Omental fat pad (tissue), 4 donors: ENCODE data around the gene CCL20. TPM values are rescaled to one million over a fixed set of nuclear protein-coding genes. Genes with fewer than 3 reads are reported as not detected.
"Not testable (repeated sequence)": the region's sequence is repeated elsewhere in the genome, so short reads cannot be mapped to it uniquely, and the experiment has no call there.

Experiments used
- ATAC-seq: fragments of 150-250 bp; one replicate; pipeline ENCODE4 v1.9.1; 2016; ENCODE audit warnings: mild to moderate bottlenecking, moderate library complexity; ENCODE audit not compliant: low FRiP score
- DNase-seq: peaks from one replicate; pipeline ENCODE4 v3.0.0-alpha.2; 2019; ENCODE audit warnings: low spot score
- CTCF ChIP-seq, 3 donors: fragments of 450-650 bp; IDR thresholded peaks; one replicate each; pipeline ENCODE4 v1.5.1; 2016 to 2017; ENCODE audit warnings: antibody characterized with exemption in 3 of 3, mild to moderate bottlenecking in 3 of 3, moderate library complexity in 2 of 3
- total RNA-seq, 4 donors: library from RNA; depleted of rRNA; stranded (reverse); fragments of >200 nt; gene quantifications; one replicate each; pipeline ENCODE4 v1.1.0, GENCODE V29; 2016

CCL20 gene
- total RNA-seq, 4 donors from 2014 or later = 3.4 to 19.2 TPM; not detected in 2

GRCh38 chr2:227785293-227785692, 28.3 kb upstream of the CCL20 start:
- TF ChIP-seq CTCF (IDR thresholded peaks at IDR 0.05) = no peak
- peak; percentile 88 for ATAC-seq
- no peak for DNase-seq

- ATAC-seq (peak; percentile 47), DNase-seq (no peak)
- TF ChIP-seq CTCF (IDR thresholded peaks at IDR 0.05) = no peak
Measured at GRCh38 chr2:227788561-227789018, 25.1 kb upstream of the CCL20 start.

- ATAC-seq = no peak
- no peak for TF ChIP-seq CTCF (IDR thresholded peaks at IDR 0.05)
- no peak for DNase-seq
Measured at GRCh38 chr2:227789803-227790202, 23.8 kb upstream of the CCL20 start.

- no peak for ATAC-seq
Measured at GRCh38 chr2:227793148-227793712, 20.4 kb upstream of the CCL20 start.

GRCh38 chr2:227796045-227796711, 17.5 kb upstream of the CCL20 start:
- no peak for ATAC-seq
- TF ChIP-seq CTCF (IDR thresholded peaks at IDR 0.05) = no peak
- no peak for DNase-seq

More at GRCh38 chr2:227793148-227793712, 20.4 kb upstream of the CCL20 start:
- no peak for DNase-seq
- TF ChIP-seq CTCF (IDR thresholded peaks at IDR 0.05) = no peak

- DNase-seq, ATAC-seq: not testable (repeated sequence)
Measured at GRCh38 chr2:227796768-227797167, 16.9 kb upstream of the CCL20 start.

- ATAC-seq (no peak), DNase-seq (no peak)
- TF ChIP-seq CTCF (IDR thresholded peaks at IDR 0.05) = no peak
Measured at GRCh38 chr2:227799202-227799601, 14.4 kb upstream of the CCL20 start.
